Right kidney (tissue), 1 donor: Measurements from ENCODE around the gene MUC4.
"Not testable (repeated sequence)": the region's sequence is repeated elsewhere in the genome, so short reads cannot be mapped to it uniquely, and the experiment has no call there.

Source experiments
- DNase-seq: peaks from one replicate; pipeline ENCODE4 v3.0.0-alpha.2; 2016

Gene MUC4

GRCh38 chr3:195760345-195761122 is 51.2 kb downstream of the MUC4 start:
- DNase-seq = no peak

GRCh38 chr3:195758721-195759353 is 52.9 kb downstream of the MUC4 start:
- DNase-seq = no peak

- DNase-seq = no peak
Measured at GRCh38 chr3:195757827-195758226, 53.9 kb downstream of the MUC4 start.

GRCh38 chr3:195757438-195757770 is 54.3 kb downstream of the MUC4 start:
- DNase-seq = no peak

GRCh38 chr3:195755791-195756676 is 55.7 kb downstream of the MUC4 start:
- no peak for DNase-seq

- no peak for DNase-seq
Measured at GRCh38 chr3:195755391-195755790, 56.3 kb downstream of the MUC4 start.

GRCh38 chr3:195754906-195755305 is 56.8 kb downstream of the MUC4 start:
- no peak for DNase-seq

DNA sequence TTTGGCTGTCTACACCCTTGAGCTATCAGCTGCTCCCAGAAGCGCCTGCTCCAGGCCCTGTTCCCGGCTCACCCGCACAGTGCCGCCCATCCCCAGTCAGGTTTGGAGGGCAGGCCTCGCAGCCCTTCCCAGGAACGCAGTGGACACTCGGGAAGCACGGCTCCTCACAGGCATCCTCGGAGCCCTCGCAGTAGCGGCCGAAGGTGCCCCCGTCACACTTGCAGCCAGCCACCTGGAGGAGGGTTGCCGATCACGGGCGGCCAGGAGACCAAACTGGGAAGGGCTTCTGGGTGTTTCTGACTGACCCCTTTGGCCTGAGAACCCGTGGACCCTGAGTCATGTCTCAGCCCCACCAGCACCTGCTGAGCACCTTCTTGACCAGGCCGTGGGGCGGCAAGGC is 57.6 kb downstream of the MUC4 start:
- DNase-seq = no peak

DNA sequence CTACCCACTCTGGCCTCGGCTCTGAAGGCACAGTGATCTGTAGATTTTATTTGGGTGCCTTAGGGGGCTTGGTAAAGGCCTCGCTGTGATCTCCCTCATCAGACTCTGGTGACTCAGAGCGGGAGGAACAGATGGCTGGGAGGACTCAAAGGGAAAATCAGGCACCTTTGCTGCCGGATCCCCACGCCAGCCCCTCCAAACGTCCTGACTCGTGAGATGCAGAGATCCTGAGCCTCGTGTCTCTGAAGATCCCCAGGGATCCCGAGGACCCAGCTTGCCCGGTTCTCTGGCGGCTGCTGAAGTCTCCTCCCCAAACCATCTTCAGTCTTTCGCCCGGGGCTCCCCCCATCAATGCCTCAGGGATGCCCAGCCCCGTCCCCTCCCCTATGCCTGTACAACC is 58.1 kb downstream of the MUC4 start:
- DNase-seq = no peak

- no peak for DNase-seq
Measured at GRCh38 chr3:195752546-195753331, 59.0 kb downstream of the MUC4 start.

DNA sequence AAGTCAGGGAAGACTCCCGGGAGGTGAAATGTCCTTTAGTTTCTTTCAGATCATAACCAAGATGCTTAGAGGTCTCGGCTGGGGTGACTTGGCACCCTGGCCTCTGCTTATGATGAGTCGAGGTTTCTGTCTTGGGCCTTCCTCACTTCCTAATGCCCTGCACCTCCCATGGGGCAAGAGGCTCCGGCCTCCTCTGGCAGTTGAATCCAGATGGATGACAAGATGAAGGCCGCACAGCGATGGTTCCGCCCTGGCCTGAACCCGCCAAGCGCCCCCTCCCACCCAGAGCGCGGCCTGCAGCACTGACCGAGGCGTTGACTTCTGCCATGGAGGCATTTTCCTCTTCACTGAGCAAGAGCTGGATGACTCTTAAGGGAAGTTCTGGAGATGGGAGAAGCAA is 59.7 kb downstream of the MUC4 start:
- no peak for DNase-seq

GRCh38 chr3:195751560-195751959 is 60.2 kb downstream of the MUC4 start:
- no peak for DNase-seq

DNA sequence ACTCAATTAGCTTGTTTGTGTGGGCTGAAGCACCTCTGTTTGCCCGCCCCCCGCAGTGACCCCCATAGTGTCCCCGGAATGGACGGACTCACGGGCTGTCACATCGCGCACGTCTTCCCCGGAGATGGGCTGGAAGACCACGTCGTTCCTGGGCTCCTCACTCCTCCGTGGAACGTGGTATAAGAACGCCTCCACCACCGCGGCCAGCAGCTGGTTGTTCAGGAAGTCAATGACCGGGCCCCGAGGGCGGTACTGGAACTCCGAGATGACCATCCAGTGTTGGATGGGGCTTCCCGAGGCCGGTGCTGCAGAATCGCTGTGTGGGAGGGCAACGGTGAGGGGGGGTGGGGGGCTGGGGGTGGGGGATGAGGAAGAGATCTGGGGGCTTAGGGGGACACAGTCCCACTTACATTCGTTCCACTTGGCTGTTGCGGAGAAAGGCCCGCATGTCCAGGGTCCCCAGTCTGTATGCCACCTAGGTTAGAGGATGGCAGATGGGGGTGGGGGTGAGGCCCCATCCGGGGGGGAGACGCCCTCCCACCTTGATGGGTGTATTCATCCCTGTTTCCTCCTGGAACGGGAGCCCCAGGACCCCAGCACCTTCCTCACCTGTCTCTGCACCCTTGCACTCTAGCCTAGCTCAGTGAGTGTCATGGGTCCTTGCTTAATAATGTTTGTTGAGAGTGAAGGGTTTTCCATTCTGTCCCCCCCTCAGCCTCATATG is 60.8 kb downstream of the MUC4 start:
- DNase-seq = no peak

DNA sequence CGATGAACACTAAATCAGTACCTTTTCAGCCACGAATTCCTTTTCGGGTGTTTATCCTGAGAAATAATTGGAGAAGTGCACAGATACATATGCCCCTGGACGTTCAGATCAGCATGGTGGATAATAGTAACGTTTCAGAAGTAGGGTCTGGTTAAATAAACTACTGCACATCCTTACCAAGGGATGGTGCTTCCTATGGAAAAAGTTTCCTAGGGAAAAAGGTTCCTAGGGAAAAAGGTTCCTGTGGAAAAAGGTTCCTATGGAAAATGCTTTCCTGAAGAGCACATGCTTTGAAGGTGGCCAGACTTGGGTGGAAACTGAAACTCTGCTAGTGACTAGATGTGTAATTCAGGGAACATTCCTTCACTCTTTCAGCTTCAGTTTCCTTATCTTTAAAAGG is 62.6 kb downstream of the MUC4 start:
- not testable (repeated sequence) for DNase-seq

- no peak for DNase-seq
Measured at GRCh38 chr3:195748661-195749060, 63.1 kb downstream of the MUC4 start.

GRCh38 chr3:195746751-195747150 is 65.0 kb downstream of the MUC4 start:
- no peak for DNase-seq

DNA sequence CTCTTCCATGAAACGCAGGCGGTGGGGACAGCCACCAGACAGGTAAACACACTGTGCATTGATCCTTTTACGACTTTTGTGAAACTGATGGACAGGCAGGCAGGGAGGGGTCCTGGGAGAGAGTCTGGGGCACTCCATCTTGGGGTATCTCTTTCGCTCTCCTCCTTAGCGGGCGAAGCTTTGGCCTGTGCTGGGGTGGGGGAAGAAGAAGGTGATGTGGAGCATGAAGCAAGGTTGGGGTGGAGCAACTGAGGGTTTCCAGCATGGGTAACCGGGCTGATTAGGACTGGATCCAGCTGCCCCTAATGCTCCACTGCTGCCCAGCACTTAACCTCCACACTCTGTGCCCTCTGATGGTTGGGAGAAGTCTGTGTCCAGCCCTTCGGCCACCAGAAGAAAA is 65.4 kb downstream of the MUC4 start:
- DNase-seq = no peak

- DNase-seq = no peak
Measured at GRCh38 chr3:195744437-195744836, 67.3 kb downstream of the MUC4 start.

- no peak for DNase-seq
Measured at GRCh38 chr3:195739561-195740111, 72.1 kb downstream of the MUC4 start.

DNA sequence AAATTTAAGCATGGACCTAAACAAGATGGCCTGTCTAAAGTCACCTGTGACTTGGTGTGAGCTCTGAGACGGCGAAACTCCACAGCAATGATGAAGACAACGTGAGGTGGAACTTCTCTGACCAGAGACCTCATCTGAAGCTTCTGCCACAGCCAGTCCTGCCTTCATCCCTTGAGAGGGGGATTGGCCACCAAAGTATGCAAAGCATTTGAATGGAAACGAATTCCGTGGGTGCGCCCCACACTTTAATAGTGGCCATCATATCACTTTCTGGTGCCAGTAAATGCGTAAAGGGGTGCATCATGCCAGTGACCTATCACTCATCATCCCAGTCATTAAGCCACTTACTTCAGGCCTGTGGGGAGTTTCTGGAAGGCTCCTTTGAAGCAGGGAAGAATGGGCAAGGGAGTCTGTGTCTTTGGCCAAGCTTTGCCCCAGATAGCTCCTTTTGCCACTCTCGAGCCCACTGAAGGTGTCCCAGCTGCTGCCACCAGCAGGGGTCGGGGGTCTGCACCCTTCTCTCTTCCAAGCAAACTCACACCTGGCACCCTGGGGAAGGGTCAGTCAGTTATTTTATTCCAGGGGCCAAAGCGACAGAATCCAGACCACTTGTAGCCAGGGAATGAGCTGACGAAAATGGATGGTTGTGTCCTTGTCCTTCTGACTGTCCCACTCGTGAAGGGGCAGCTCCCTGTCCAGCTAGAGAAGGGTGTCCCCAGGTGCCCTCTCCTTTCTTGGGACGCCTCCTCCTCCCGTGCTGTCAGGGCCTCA is 73.3 kb downstream of the MUC4 start:
- no peak for DNase-seq

DNA sequence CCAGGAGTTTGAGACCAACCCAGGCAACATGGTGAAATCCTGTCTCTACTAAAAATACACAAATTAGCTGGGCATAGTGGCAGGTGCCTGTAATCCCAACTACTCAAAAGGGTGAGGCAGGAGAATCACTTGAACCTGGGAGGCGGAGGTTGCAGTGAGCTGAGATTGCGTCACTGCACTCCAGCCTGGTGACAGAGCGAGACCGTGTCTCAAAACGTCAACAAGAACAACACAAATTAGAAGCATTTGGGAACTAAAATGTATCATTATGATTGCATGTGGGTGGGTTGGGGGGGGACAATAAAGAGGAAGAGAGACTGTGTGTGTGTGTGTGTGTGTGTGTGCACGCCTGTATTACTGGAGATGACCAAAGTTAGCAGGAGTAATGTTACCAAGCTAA is 73.9 kb downstream of the MUC4 start:
- DNase-seq = not testable (repeated sequence)
